NCI-H2171 treated with DMSO at 0.1 percent for 48 hours (cell line): ENCODE data around the gene TMOD1.

ENCODE experiments used
- DNase-seq: peaks from one replicate; lab custom pipeline; 2025; lab: John Stamatoyannopoulos, UW

TMOD1 gene

GRCh38 chr9:97547098-97547829 is 45.8 kb downstream of the TMOD1 start:
- no peak for DNase-seq

- no peak for DNase-seq
These were observed 46.9 kb downstream of the TMOD1 start for GRCh38 chr9:97548379-97548778.

GRCh38 chr9:97548819-97549540 is 47.5 kb downstream of the TMOD1 start:
- DNase-seq, result no peak

- no peak for DNase-seq
These were observed 48.9 kb downstream of the TMOD1 start for GRCh38 chr9:97550386-97550785.

- DNase-seq, result no peak
These were observed 49.8 kb downstream of the TMOD1 start for GRCh38 chr9:97551308-97551707.

- no peak for DNase-seq
These were observed 51.7 kb downstream of the TMOD1 start for GRCh38 chr9:97553141-97553540.

- DNase-seq, result no peak
These were observed 52.4 kb downstream of the TMOD1 start for GRCh38 chr9:97553841-97554240.

GRCh38 chr9:97554566-97555075 is 53.2 kb downstream of the TMOD1 start:
- DNase-seq, result no peak

- DNase-seq, result peak; percentile 42
These were observed 53.7 kb downstream of the TMOD1 start for GRCh38 chr9:97555164-97555563.

- DNase-seq, result no peak
These were observed 54.7 kb downstream of the TMOD1 start for GRCh38 chr9:97556036-97556720.

GRCh38 chr9:97556721-97557605 is 55.5 kb downstream of the TMOD1 start:
- peak; percentile 42 for DNase-seq

GRCh38 chr9:97557606-97558095 is 56.2 kb downstream of the TMOD1 start:
- DNase-seq, result peak; percentile 93

GRCh38 chr9:97558701-97559101 is 57.2 kb downstream of the TMOD1 start:
- DNase-seq, result no peak

GRCh38 chr9:97559111-97559514 is 57.6 kb downstream of the TMOD1 start:
- no peak for DNase-seq

GRCh38 chr9:97560154-97560553 is 58.7 kb downstream of the TMOD1 start:
- DNase-seq, result no peak

GRCh38 chr9:97560851-97561250 is 59.4 kb downstream of the TMOD1 start:
- no peak for DNase-seq

- no peak for DNase-seq
These were observed 60.0 kb downstream of the TMOD1 start for GRCh38 chr9:97561501-97561900.

- no peak for DNase-seq
These were observed 61.1 kb downstream of the TMOD1 start for GRCh38 chr9:97562542-97562941.

GRCh38 chr9:97563458-97564135 is 62.1 kb downstream of the TMOD1 start:
- DNase-seq, result no peak

GRCh38 chr9:97564291-97565175 is 63.1 kb downstream of the TMOD1 start:
- DNase-seq, result peak; percentile 84
